OCI-M2 (cell line): ENCODE measurements around the gene FILIP1L.

Source experiments
- DNase-seq: peaks from one replicate; lab custom pipeline; 2025; ENCODE audit not compliant: unreplicated experiment; lab: John Stamatoyannopoulos, UW

Gene FILIP1L

DNA sequence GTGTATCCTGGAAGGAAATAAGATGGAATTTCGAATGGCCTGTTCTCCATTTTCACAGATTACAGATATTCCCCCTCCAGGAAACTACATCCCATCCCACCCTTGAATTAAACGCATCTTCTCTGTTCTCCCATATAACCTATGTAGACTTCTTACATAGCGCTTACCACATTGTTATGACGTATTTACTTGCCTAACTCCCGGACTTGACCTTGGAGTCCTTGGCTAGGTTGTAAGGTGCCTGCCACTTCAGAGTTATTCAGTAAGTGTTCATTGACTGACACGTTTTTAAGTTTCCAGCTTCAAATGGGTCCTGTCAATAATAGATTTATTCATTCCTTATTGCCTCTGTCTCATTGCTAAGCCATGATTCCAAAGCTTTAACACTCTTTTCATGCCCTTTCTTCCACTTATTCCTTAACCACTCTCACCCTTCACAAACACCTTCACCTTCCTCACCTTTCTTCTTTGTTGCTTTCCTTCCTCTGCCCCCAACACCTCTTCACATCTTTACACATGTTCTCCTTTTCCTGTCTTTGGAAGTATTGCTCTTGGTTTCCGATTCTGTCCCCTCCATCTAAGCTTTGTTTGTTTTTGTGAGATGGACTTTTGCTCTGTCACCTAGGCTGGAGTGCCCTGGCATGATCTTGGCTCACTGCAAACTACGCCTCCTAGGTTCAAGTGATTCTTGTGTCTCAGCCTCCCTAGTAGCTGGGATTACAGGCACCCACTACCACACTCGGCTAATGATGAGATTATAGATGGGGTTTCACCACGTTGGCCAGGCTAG, 158.3 kb downstream of the FILIP1L start:
- DNase-seq = no peak

GRCh38 chr3:99954914-99955644, 159.2 kb downstream of the FILIP1L start:
- DNase-seq = no peak

DNA sequence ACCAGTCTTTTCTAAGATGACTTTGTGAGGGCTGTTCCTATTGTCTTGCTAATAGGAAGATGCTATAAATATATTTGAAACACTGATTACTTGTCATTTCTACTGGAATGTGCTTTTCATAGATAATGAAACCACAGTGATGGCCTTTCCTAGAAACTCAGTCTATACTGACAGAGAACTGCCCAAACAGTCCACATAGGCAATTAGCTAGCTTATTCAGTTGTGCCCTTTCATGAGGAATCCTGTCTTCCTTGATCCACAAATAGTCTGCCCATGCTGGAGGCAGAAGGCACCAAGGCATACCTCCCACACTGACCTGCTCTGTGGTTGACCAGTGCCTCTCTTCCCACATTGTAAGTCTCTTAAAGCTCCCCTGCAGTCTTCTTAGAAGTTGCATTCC, 160.7 kb downstream of the FILIP1L start:
- DNase-seq = no peak

GRCh38 chr3:99952306-99952705, 162.0 kb downstream of the FILIP1L start:
- DNase-seq = no peak

- DNase-seq = no peak
Measured at GRCh38 chr3:99951701-99952100, 162.6 kb downstream of the FILIP1L start.

- DNase-seq = no peak
Measured at GRCh38 chr3:99950921-99951320, 163.4 kb downstream of the FILIP1L start.

DNA sequence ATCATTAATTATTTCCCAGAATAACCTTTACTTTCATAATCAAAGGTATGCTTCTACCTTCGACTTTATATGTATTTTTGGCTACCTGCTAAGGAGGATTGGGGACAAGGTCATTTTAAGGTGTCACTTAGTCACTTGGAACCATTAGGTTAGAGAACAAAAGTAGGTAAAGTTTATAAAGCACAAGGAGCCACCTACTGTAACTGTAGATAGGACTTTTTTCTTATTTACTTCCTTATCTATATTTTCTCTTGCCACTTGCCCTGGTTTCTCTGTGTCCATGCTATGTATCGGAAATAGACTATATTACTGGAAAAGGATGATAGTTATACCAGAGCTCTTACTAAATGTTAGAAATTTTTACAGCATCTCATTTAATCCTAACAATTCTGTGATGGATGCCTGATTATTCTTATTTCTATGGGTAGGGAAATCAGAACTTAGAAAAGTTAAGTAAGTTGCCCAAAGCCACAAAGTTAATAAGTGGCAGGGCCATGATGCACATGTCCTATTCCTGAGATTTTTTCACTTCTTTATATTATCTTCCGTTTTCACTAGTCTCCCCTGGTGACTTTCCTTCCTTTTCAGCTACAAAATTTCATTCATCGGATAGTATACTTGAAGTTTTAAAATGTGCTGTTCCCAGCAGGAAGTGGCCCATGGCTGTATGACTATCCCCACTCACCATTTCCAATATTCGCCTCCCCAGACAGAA, 164.2 kb downstream of the FILIP1L start:
- DNase-seq = no peak

DNA sequence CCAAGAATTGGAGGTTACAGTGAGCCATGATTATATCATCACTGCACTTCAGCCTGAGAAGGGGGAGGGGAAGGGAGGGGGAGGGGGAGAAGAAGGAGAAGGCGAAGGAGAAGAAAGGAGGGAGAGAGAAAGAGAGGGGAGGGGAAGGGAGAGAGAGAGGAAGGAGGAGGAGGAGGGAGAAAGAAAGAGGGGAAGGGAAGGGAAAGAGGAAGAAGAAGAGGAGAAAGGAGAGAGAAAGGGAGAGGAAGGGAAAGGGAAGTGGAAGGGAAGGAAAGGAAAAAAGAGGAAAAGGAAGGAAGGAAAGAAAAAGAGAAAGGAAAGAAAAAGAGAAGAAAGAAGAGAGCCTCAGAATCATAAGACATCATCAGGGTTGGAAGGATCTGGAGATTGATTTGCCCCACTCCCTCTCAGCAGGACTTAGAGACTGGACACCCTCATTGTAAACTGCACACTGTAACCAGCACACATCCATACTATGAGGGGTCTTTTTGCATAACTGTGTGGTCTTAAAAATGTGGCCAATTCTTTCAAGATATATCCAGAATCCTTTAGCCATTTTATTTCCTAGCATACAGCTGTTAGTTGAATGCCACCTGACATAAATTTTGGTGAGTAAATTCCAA, 165.7 kb downstream of the FILIP1L start:
- no peak for DNase-seq

DNA sequence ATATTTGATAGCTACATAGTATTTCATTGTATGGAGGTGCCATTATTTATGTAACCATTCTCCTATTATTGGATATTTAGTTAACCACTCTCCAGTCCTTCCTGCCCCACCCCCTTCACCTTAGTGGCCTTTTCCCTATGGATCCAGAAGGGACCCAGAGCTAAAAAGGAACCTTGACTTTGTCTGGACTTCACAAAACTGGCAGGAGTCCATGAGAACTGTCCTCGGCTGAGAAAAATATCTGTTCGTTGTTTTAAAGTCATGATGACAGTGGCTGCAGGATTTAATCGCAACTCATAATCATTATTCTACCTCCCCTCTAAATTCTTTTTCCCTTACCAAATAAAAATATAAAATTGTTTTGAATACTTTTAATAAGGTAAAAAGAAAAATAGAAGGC, 166.9 kb downstream of the FILIP1L start:
- no peak for DNase-seq

- DNase-seq = no peak
Measured at GRCh38 chr3:99945328-99945995, 168.8 kb downstream of the FILIP1L start.

DNA sequence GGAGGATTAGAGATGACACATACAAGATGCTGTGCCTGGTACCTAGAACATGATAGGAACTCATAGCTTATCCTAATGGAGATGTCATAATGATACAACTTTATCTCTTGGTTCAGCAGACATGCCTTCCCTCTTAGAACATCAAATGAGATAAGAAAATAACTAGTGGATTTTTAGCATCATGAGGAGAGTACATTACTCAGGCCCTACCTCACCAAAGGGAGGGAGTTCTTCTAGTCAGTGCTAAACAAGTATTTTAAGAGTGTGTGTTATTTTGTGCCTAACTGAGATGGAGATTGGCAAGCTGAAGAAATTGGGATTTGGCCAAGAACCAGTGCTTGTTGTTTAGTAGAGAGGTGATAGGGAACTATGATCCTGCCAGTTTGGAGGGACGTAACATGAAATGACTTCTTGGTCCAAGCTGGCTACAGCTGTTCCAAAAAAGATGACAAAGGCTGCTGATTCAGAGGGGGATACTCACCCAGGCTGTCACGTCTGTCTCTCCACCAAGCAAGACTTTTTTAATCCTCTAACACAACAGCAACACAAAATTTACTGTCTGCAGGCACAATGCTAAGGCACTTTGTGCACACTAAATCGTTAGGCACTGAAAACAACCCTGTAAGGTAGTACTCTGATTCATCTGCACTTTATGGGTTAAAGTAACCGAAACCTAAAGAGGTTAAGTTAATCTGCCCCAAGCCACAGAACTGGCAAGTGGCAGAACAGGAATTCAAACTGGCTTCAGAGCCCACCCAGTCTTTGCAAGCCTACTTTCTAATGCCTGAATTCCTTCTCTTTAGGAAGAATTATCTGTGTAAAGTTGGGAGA, 170.2 kb downstream of the FILIP1L start:
- no peak for DNase-seq

- DNase-seq = no peak
Measured at GRCh38 chr3:99941211-99941610, 173.1 kb downstream of the FILIP1L start.

DNA sequence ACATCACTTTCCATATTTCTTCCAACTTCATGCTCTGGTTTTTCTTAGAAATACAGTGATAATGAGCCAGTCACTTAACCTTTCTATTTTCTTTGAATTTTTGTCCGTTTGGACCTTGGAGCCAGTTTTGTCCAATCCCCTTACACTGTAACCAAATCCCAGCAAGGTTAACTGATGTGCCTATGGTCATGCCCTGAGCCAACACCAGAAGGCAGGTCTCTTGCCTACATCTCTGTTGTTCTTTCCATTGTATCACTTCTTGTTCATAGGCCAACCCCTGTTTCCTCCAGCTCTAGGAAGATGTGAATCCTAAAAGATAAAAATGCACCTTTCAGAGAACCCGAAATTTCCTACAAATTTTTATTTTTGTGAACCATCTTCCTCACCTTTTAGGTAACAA, 174.0 kb downstream of the FILIP1L start:
- DNase-seq = no peak

DNA sequence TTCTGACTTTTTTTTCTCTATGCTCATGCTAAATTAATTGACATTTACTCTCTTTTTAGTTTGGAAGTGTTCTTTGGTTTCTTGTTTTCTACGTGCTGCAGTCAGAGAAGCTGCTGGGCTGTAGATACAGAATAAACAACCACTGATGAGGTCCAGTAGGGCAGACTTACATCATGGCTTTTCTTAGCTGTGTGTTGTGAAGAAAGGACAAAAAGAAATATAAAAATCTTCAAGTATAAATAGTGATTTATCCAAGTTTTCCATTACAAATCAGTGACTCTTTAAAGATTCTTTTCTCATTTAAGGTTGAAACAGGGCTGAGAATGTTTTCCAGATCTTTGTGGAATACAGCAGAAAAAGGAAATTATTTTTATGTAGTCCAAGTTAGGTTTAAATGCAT, 174.4 kb downstream of the FILIP1L start:
- no peak for DNase-seq

- DNase-seq = no peak
Measured at GRCh38 chr3:99938270-99938911, 175.9 kb downstream of the FILIP1L start.

DNA sequence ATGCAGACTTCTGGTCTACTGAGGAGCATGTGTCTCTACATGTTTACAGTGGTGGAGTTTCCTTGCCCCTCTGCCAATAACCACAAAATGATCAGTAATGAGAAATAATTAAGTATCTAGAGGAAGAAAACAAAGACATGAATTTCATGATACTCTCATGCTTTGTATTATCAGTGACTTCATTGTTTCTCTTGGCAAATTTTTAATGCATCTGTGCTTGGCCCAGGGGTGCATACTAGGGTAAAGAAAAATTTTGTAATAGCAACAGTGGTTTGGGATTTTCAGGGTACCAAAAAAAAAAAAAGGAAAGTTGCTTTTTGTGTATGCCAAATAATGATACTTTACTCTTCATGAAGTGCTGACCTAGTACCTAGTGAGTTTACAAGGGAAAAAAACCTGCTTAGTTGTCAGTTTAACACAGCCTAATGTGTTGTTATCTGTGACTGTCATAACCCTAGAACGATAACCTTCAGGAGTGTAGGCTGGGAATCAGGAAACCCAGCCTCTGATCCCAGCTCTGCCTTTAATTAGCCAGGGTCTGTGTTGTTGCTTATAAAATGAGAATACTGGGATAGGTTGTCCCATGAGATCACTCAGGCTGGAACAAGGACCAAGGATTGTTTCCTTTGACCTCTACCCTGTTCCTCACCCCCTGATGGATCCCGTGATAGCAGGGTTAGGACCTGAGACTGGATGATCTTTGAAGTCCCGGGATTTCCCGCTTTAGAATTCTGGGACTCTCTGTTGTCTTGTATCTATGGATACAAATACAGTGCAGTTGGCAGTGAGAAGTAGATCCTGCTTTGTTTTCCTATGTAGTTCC, 179.1 kb downstream of the FILIP1L start:
- DNase-seq = no peak

DNA sequence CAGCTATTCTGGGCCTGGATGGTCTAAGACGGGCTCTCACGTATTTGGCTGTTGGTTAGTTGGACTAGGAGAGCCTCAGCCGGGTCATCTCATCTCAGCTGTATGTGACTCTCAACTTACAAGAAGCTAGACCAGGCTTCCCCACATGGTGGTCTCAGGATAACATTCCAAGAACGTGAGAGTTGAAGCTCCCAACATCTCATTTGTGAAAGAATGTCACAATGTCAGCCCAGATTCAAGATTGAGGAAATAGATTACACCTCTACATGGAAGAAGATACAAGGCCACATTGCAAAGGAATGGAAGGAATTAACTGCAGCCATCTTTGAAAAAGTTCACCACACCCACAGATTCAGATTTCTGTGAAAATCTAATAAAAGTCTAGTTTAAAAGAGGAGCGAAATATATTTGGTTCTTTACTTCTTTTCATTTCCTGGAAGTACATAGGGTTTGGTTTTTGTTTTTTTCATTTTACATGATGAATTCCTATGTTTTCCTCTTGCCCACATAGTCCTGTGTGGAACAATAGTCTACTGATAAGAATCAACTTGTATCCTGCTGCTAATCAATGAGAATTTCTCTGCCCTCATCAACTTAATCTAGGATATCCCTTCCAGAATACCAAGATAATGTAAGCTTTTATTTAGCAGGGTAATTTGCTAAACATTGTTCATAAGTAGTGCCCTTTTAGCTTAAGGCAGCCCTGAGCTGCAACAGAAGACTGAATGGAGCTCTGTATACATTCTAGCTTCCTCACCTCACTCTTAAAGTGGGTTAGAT, 180.1 kb downstream of the FILIP1L start:
- no peak for DNase-seq

DNA sequence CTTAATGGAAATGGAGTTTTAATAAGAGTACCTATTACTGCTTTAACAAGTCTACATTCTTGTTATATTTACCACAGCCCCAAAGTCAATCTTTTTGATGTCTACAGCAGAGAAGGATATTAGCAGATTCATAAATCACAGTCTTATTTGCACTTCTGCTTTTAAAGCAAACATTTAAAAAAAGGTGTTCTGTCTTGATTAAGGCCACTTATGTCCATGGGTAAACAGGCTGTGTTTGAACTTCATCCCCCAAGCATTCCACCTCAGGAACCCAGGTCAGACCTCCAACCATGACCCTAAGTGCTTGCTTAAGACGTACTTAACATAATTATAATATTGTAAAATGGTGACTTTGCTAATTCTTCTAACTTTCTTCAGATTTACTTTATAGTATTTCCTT, 183.2 kb downstream of the FILIP1L start:
- DNase-seq = no peak
